Dedifferentiated amniotic fluid mesenchymal stem cell (primary cell): ENCODE measurements around the gene TTLL11.

Experiments
- DNase-seq: peaks from one replicate; pipeline ENCODE4 v3.0.0-alpha.2; 2016; ENCODE audit errors: extremely low spot score

The TTLL11 gene

DNA sequence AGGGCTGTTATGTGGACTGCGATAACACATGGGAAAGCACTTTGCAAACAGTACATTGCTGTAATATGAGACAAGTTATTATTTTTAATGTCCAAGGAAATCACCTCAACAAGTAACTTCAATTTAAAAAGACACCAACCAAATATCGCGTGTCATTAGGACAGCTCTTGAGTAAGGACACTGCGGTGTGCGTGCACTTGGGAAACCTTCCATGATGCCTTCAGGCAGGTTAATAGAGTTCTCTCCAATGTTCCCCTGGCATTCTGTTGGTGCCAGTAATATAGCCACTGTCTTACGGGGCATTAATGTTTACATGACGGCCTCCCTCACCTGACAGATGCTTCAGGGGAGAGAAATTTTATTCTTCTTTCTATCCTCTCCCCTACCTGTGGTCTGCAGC lies 42.9 kb downstream of the TTLL11 start:
- DNase-seq: no peak

DNA sequence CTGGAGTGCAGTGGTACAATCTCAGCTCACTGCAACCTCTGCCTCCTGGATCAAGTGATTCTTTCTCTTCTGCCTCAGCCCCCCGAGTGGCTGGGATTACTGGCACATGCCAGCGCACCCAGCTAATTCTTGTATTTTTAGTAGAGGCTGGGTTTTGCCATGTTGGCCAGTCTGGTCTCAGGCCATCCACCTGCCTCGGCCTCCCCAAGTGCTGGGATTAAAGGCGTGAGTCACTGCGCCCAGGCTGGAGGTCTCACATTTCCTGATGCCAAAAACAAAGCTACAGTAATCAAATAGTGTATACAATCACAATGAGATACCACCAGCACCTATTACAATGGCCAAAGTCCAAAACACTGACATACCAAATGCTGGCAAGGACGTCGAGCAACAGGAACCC lies 51.1 kb downstream of the TTLL11 start:
- no peak for DNase-seq

GRCh38 chr9:122040561-122041242 lies 52.4 kb downstream of the TTLL11 start:
- no peak for DNase-seq

DNA sequence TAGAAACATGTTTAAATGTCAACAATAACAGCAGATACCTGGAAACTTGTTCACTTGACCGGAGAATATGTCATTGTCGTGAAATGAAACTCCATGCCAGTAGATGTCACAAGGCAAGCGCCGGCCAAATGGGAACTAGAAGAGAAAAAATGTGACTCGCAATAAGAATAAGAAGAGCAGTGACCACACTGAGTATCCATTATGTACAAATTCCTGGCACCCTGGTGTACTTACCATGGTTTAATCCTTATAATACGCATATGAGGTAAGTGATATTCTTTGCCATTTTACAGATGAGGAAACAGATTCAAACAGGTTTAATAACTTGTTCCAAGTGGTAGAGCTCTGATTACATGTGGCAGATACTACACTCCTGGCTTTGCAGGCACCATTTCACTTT lies 53.9 kb downstream of the TTLL11 start:
- DNase-seq: no peak

DNA sequence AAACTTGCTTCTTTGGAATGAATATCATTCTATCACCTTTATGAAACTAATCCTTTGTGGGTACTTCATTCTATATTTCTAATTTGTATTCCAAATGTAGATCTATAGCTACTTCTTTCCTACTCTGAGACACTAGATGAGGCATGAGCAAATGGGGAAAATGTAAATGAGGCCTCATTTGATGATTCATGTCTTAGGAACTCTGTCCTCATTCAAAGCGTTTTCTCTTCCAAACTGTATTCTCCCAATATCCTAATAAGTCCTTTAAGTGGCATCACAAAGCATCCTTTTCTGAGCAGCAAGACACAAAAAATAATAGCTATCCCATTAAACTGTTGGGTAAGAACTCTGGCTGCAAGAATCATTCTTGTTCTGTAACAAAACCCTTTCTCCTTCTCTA lies 56.1 kb downstream of the TTLL11 start:
- DNase-seq: peak; percentile 23

DNA sequence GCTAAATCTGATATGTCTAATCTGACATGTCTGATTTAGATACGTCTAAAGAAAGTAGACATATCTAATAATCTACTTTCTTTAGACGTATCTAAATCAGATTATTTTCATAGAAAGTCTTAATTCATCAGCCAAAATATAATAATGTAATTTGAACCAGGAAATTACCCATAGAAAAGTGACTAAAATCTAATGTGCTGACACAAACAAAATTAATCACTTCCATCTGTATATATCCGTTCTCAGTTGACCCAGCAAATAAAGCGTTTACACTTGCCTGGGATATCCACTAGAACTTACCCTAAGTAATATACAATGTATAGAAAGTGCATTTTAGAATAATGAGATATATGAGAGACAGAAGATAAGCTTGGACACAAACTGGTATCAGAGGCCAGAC lies 56.7 kb downstream of the TTLL11 start:
- no peak for DNase-seq

DNA sequence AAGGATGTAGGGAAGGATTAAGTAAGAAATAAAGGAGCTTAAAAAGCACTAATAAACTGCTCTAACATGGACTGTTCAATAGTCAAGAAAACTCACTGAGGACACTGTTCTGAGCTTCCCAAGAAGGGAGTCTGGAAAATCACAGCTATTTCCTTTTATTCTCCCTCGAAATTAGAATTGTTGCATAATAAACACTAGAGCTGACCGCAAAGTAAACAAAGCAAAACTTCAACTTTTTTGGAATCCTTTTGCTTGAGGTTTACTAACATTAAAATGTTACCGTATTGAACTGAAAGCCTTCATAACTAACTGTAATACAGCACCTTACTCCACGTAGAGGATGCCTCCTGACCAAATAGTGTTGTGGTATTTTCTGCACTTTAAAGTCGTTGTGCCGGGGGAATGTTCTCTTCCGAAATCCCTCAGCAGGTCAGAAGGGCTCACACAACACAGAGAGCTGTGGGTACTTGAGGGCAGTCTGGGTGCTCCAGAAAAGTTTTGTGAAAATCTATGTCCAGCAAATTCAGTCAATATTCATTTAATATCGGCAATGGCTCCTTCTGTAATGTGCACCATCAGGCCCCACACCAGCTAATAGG lies 59.2 kb downstream of the TTLL11 start:
- DNase-seq: no peak

DNA sequence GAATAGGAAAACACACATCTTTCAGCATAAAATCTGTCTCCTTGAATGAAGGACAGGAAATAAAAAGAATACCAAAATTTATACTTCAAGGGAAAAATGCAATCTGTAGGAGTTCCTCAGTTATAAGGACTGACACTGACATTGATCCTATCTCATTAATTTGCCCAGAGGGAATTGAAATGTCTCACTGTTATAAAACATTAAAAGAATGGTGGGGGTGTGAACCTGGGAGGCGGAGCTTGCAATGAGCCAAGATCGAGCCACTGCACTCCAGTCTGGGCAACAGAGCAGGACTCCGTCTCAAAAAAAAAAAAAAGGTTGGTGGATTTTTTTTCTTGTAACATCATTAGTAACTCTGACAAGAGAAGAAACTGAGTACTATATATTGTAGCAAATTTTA lies 60.8 kb downstream of the TTLL11 start:
- no peak for DNase-seq

- DNase-seq: no peak
Measured at GRCh38 chr9:122031776-122032175, 61.3 kb downstream of the TTLL11 start.

DNA sequence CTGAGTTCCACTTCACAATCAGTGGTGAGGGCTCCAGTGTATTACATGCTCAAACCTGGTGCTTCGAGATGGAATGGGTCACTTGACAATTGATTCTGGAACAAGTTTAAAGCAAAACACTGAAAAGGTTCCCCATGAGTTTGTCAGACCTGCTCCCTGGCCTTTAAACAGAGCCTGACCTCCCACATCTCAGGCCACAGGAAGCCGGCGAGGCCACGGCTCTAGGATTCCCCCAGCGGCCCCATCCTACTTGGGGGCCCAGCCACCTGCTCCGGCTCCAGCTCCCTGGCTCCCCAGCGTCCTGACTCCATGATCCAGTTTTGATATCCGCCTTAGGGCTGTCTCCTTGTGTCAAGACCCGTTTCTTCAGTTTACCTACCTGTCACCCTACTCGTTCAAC lies 62.0 kb downstream of the TTLL11 start:
- no peak for DNase-seq

DNA sequence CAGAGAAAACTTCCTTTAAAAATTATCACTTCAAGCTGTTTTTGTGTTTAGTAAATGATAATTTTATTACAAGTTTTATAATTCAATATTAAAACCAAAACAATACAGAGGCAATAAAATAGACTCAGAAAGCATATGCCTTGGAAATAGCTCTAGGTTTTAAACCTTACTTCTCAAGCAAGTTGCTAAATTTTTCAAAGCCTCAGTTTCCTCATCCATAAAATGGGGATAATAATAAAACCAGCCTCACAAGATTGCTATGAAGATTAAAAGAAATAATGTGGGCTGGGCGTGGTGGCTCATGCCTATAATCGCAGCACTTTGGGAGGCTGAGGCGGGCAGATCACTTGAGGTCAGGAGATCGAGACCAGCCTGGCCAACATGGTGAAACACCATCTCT lies 62.8 kb downstream of the TTLL11 start:
- DNase-seq: no peak

DNA sequence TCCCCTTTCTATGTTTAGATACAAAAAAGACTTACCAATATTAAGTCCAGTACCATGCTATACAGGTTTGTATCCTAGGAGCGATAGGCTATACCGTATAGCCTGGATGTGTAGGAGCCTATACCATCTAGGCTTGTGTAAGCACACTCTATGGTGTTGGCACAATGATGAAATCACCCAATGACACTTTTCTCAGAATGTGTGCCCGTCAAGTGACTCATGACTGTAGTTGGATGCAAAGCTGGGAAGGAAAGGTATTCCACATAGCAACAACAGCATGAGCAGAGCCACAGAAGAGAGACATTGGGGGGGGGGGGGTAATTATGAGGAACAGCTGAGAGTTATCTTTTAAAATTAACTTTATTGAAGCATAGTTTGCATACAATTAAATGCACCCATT lies 63.2 kb downstream of the TTLL11 start:
- DNase-seq: no peak

DNA sequence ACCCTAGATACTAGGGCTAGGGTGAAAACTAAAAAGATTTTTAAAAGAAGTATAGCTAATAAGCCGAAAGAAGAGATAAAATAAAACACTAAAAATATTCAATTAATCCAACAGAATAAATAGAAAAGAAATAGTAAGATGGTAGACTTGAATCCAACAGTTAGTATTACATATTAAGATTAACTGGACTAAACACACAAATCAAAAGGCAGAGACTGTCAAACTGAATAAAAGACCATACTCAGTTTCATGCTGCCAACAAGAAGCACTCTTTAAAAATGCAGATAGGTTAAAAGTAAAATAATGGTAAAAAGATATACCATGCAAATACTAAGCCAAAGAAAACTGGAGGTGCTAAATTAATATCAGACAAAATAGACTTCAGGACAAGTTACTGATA lies 65.0 kb downstream of the TTLL11 start:
- DNase-seq: no peak

DNA sequence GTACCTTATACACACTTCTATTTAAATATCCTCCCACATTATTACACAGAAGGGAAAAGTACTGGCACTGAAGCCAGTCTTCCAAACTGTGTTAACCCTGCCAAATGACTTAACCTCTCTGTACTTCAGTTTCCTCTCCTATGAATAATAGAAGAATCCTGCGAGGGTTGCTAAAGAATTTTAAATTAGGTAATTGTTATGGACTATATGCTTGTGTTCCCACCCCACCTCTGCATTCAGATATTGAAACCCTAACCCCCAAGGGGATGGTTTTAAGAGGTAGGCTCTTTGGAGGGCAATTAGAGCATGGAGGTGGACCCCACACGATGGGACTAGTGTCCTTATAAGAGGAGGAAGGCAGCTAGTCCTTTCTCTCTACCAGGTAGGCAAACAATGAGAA lies 72.7 kb downstream of the TTLL11 start:
- no peak for DNase-seq

DNA sequence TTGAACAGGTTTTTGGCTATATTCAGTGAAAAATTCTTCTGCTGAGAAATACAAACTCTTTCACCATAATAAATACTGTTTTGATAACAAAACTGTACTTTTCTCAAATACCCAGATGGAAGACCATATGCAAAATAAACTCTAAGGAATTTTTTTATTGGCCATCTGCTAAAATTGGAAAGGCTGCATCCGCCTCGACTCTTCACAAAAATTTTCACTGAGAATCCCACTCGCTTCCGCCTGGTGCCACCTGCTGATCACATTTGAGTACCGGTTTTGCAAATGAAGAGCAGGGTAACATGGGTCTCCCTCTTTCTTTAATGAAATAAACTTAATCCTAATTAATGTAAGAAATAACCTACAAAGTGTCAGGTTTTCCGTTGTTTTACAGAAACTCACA lies 76.4 kb downstream of the TTLL11 start:
- DNase-seq: no peak

GRCh38 chr9:122016309-122016708 lies 76.8 kb downstream of the TTLL11 start:
- DNase-seq: no peak

- no peak for DNase-seq
Measured at GRCh38 chr9:122015170-122015821, 77.8 kb downstream of the TTLL11 start.

DNA sequence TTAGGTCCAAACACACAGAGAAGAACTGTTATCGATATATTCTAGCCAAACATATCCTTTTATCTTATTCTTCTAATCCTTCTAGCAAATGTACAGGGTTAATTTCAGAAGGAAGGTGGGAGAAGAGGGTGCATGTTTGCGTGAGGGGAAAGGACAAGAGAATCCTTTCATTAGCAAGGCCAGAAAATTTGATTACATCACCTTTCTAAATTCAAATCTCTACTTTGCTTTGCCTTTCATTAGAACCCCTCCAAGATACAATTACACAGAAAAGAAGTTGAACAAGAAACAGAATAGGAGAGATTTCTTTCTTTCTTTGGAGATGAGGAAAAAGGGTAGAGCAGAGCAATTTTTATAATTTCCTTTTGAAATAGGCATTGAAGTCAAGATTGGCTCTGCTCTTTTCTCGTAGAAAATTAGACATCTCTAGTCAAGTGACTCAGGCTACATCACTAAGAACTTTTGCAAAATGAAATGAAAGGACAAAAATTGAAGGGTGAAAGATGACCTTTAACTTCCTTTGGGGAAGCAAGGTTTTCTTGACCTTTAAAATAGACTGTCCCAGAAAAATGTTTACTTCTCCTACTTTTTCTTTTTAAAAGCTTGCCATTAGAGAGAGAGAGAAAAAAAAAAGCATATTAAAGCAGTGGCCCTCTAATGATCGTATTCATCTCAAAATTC lies 81.2 kb downstream of the TTLL11 start:
- DNase-seq: no peak

DNA sequence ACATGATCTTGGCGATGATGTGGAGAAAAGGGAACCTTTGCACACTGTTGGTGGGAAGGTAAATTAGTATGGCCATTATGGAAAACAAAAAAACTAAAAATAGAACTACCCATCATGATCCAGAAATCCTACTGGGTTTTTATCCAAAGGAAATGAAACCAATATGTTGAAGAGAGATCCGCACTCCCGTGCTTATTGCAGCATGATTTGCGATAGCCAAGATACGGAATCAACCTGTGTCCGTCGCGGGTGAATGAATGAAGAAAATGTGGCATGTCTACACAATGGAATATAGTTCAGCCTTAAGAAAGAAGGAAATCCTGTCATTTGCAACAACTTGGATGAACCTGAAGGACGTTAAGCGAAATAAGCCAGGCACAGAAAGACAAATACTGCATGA lies 84.5 kb downstream of the TTLL11 start:
- no peak for DNase-seq

- no peak for DNase-seq
Measured at GRCh38 chr9:122007837-122008236, 85.3 kb downstream of the TTLL11 start.

DNA sequence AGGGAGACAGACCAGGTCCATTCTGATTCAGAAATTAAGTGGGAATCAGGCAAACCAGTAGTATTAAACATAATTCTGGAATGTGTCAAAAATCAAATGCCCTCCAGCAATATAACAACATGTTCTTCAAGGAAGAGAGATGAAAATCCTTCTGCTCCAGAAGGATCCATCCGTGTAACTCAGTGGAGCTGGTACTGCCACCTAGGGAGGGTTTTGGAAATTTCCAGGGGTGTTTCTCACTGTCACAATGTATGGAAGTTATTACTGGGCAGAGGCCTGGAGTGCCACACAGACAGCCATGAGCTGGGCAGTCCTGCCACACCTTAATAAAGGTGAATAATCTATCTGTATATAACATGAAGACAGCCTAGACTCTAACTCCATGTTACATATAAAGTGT lies 87.5 kb downstream of the TTLL11 start:
- DNase-seq: peak; percentile 26

DNA sequence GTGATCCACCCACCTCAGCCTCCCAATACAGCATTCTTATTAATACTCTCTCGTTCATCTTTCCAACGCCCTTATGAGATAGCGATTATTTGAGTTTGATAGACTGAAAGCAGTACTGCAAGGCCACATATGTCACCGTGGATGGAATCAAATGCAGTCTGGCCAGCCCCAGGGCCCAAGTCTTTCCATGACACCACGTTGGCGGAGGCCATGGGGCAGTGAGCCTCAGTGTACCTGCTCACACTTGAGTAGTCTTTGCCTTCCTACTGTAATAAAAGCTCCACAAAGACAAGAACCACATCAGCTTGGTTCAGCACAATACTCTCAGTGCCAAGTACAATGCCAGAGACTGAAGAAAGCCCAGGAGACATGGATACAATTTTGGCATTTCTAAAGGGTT lies 88.5 kb downstream of the TTLL11 start:
- DNase-seq: no peak
